Naive thymus-derived CD4-positive, alpha-beta T cell (primary cell): Measurements from ENCODE around the gene SLC35G3. TPM values are rescaled to one million over a fixed set of nuclear protein-coding genes. Genes with fewer than 3 reads are reported as not detected.

ENCODE experiments used
- ATAC-seq: fragments of 150-1000 bp; cut with Tn5 transposase; 2 replicates; pipeline ENCODE4 v1.10.0; 2021; ENCODE audit warnings: mild to moderate bottlenecking, moderate library complexity
- CTCF ChIA-PET: fragments of 350-600 bp; sonication (Branson Sonifier 250); formaldehyde crosslinking; loops from one replicate; lab custom pipeline; 2021; ENCODE audit warnings: antibody characterized with exemption; lab: Charles Lee
- POLR2A ChIA-PET: fragments of 350-600 bp; sonication (Branson Sonifier 250); formaldehyde crosslinking; loops from one replicate; lab custom pipeline; 2021; ENCODE audit warnings: antibody characterized with exemption, inconsistent platforms; lab: Charles Lee
- DNase-seq, 9 donors: peaks; one replicate each; pipeline versions ENCODE4 v3.0.0 to v3.0.0-alpha.2; 2020 to 2022; ENCODE audit warnings: mixed read lengths in 1 of 9
- H3K27ac ChIP-seq: one replicate; pipeline ENCODE4 v1.7.0; 2013; ENCODE audit warnings: mild to moderate bottlenecking, low read depth, low read length, moderate library complexity
- H3K27me3 ChIP-seq, 2 donors: one replicate each; pipeline ENCODE4 v1.7.0; 2013; ENCODE audit warnings: low read length in 2 of 2, mild to moderate bottlenecking in 2 of 2, moderate library complexity in 2 of 2; ENCODE audit not compliant: control insufficient read depth in 2 of 2, insufficient read depth in 2 of 2
- H3K36me3 ChIP-seq, 3 experiments: 1 replicate in 2 of 3; 2 replicates in 1 of 3; pipeline ENCODE4 v1.7.0; 2013; ENCODE audit warnings: low read length in 3 of 3, mild to moderate bottlenecking in 3 of 3, moderate library complexity in 1 of 3; ENCODE audit not compliant: insufficient read depth in 3 of 3, control insufficient read depth in 2 of 3
- H3K4me1 ChIP-seq, 2 donors: one replicate each; pipeline ENCODE4 v1.7.0; 2013; ENCODE audit warnings: low read length in 2 of 2, mild to moderate bottlenecking in 2 of 2, moderate library complexity in 1 of 2; ENCODE audit not compliant: control insufficient read depth in 2 of 2, insufficient read depth in 2 of 2
- H3K4me3 ChIP-seq: 2 replicates; pipeline ENCODE4 v1.7.0; 2013; ENCODE audit warnings: mild to moderate bottlenecking, low read length
- H3K9me3 ChIP-seq, 3 experiments: 1 replicate in 2 of 3; 2 replicates in 1 of 3; pipeline ENCODE4 v1.7.0; 2013; ENCODE audit warnings: low read length in 3 of 3; ENCODE audit not compliant: control insufficient read depth in 2 of 3
- H3K27ac Mint-ChIP-seq, 9 donors: one replicate each; pipeline ENCODE4 v1.8.0; 2020 to 2022; ENCODE audit warnings: mixed read lengths in 9 of 9, mild to moderate bottlenecking in 8 of 9, moderate library complexity in 5 of 9, inconsistent platforms in 2 of 9
- H3K27me3 Mint-ChIP-seq, 5 donors: one replicate each; pipeline ENCODE4 v1.8.0; 2021 to 2022; ENCODE audit warnings: mixed read lengths in 5 of 5, mild to moderate bottlenecking in 1 of 5
- H3K36me3 Mint-ChIP-seq, 5 donors: one replicate each; pipeline ENCODE4 v1.8.0; 2020 to 2022; ENCODE audit warnings: mixed read lengths in 5 of 5, mild to moderate bottlenecking in 3 of 5, inconsistent platforms in 1 of 5
- H3K4me1 Mint-ChIP-seq, 7 donors: one replicate each; pipeline ENCODE4 v1.8.0; 2020 to 2022; ENCODE audit warnings: mixed read lengths in 7 of 7, mild to moderate bottlenecking in 3 of 7, inconsistent platforms in 1 of 7
- H3K4me3 Mint-ChIP-seq, 10 donors: one replicate each; pipeline ENCODE4 v1.8.0; 2020 to 2022; ENCODE audit warnings: mild to moderate bottlenecking in 10 of 10, mixed read lengths in 10 of 10, moderate library complexity in 6 of 10, inconsistent platforms in 2 of 10
- H3K9me3 Mint-ChIP-seq, 11 donors: one replicate each; pipeline ENCODE4 v1.8.0; 2020 to 2022; ENCODE audit warnings: mixed read lengths in 11 of 11, mild to moderate bottlenecking in 4 of 11, inconsistent platforms in 1 of 11, moderate library complexity in 1 of 11
- intact Hi-C, 2 donors: fragments of 100-400 bp; cut with micrococcal nuclease; formaldehyde crosslinking; loops; one replicate each; pipeline ENCODE4 v1.15.1; 2023
- polyA plus RNA-seq, 2 donors: library from polyadenylated mRNA; unstranded; fragments of 300-500 nt; fragmentation: Illumina TruSeq; gene quantifications; one replicate each; pipeline ENCODE4 v1.2.3, GENCODE V29; 2021
- total RNA-seq, 6 experiments: library from RNA in 5 of 6; stranded (reverse) in 5 of 6; gene quantifications; 1 replicate in 5 of 6; 2 replicates in 1 of 6; pipeline ENCODE4 v1.2.3 and lab custom pipeline; 2021 to 2026

The SLC35G3 gene
- total and polyA plus RNA-seq, 7 experiments from 2014 or later = not detected

GRCh38 chr17:35164716-35165115, 29.5 kb downstream of the SLC35G3 start:
- ATAC-seq (no peak), DNase-seq (no peak)
- Histone ChIP-seq H3K4me1 (peaks cover 40 to 44% of the 10 kb centered on the region in 2 donors), H3K9me3 (no peaks in the 10 kb centered on the region), H3K27ac (no peak overlapping the region), H3K27me3 (no peaks in the 10 kb centered on the region), H3K4me3 (no peak overlapping the region), H3K36me3 (no peaks in the 10 kb centered on the region)
- Mint-ChIP-seq H3K4me3 (peak overlapping the region in 2 of 10 donors; percentile 45 to 48), H3K4me1 (peaks cover 32 to 66% (median 55%) of the 10 kb centered on the region in 7 donors), H3K27me3 (no peaks in the 10 kb centered on the region), H3K9me3 (peaks cover 0 to 3% (median 0%) of the 10 kb centered on the region in 11 donors), H3K27ac (peak overlapping the region in 3 of 9 donors; percentile 37 to 62 (median 39)), H3K36me3 (peaks cover 0 to 8% (median 0%) of the 10 kb centered on the region in 5 donors)
- POLR2A ChIA-PET = interaction anchor here (0.5 to 7.1 kb wide), 11 partner anchors 20 to 402 kb away, joined by 3 to 81 read pairs (median 4); partner anchors contain the start of gene SLFN5
- CTCF ChIA-PET = interaction anchor here (0.7 to 1.8 kb wide), 4 partner anchors 21 to 600 kb away, joined by 3 to 4 read pairs (median 4); no protein-coding TSS in a partner anchor
- intact Hi-C loops = loop anchor here in 1 of 2 donors (5.0 kb wide), 4 partner anchors 208 to 643 kb away; partner anchors contain the start of genes AP2B1, SLFN11 and TAF15

GRCh38 chr17:35163886-35164285, 30.3 kb downstream of the SLC35G3 start:
- Mint-ChIP-seq H3K27me3 (peaks cover 0 to 2% (median 0%) of the 10 kb centered on the region in 5 donors), H3K36me3 (peaks cover 0 to 8% (median 0%) of the 10 kb centered on the region in 5 donors), H3K4me3 (no peak overlapping the region), H3K4me1 (peaks cover 35 to 75% (median 63%) of the 10 kb centered on the region in 7 donors), H3K27ac (peak overlapping the region in 7 of 9 donors; percentile 21 to 90 (median 59)), H3K9me3 (peaks cover 0 to 3% (median 0%) of the 10 kb centered on the region in 11 donors)
- peaks cover 40 to 52% of the 10 kb centered on the region in 2 donors for H3K4me1 ChIP-seq
- H3K9me3 ChIP-seq = no peaks in the 10 kb centered on the region
- no peak overlapping the region for H3K4me3 ChIP-seq
- ATAC-seq = no peak
- DNase-seq = no peak
- no peaks in the 10 kb centered on the region for H3K36me3 ChIP-seq
- POLR2A ChIA-PET = interaction anchor here (0.5 to 7.1 kb wide), 6 partner anchors 24 to 371 kb away, joined by 3 to 81 read pairs (median 6); partner anchors contain the start of gene SLFN5
- H3K27me3 ChIP-seq = no peaks in the 10 kb centered on the region
- CTCF ChIA-PET = interaction anchor here (1.0 to 1.1 kb wide), 2 partner anchors 149 to 600 kb away, joined by 3 to 4 read pairs; no protein-coding TSS in a partner anchor
- H3K27ac ChIP-seq = no peak overlapping the region
- intact Hi-C loops = loop anchor here in 1 of 2 donors (5.0 kb wide), 4 partner anchors 208 to 643 kb away; partner anchors contain the start of genes AP2B1, SLFN11 and TAF15

- peaks cover 40 to 52% of the 10 kb centered on the region in 2 donors for H3K4me1 ChIP-seq
- ChIA-PET CTCF (interaction anchor here (0.9 to 1.2 kb wide), 2 partner anchors 21 to 50 kb away, joined by 3 to 5 read pairs; no protein-coding TSS in a partner anchor), POLR2A (interaction anchor here (0.6 to 7.1 kb wide), 5 partner anchors 50 to 416 kb away, joined by 3 to 81 read pairs (median 3); partner anchors contain the start of genes PEX12 and SLFN5)
- Mint-ChIP-seq H3K4me3 (peak overlapping the region in 6 of 10 donors; percentile 4 to 69 (median 34)), H3K27ac (peak overlapping the region in 8 of 9 donors; percentile 71 to 96 (median 84)), H3K36me3 (peaks cover 0 to 9% (median 0%) of the 10 kb centered on the region in 5 donors), H3K27me3 (peaks cover 0 to 7% (median 0%) of the 10 kb centered on the region in 5 donors), H3K9me3 (peaks cover 0 to 4% (median 0%) of the 10 kb centered on the region in 11 donors), H3K4me1 (peaks cover 35 to 83% (median 71%) of the 10 kb centered on the region in 7 donors)
- H3K9me3 ChIP-seq = no peaks in the 10 kb centered on the region
- DNase-seq (no peak), ATAC-seq (no peak)
- no peaks in the 10 kb centered on the region for H3K36me3 ChIP-seq
- intact Hi-C loops = loop anchor here in 1 of 2 donors (5.0 kb wide), 4 partner anchors 210 to 645 kb away; partner anchors contain the start of genes AP2B1, SLFN11 and TAF15
- no peaks in the 10 kb centered on the region for H3K27me3 ChIP-seq
- no peak overlapping the region for H3K4me3 ChIP-seq
- no peak overlapping the region for H3K27ac ChIP-seq
Measured at GRCh38 chr17:35162755-35163154, 31.4 kb downstream of the SLC35G3 start.

- H3K27me3 ChIP-seq = no peaks in the 10 kb centered on the region
- peaks cover 34 to 76% (median 70%) of the 10 kb centered on the region in 7 donors for H3K4me1 Mint-ChIP-seq
- H3K27ac Mint-ChIP-seq = peak overlapping the region; percentile 65 to 96 (median 90)
- H3K4me1 ChIP-seq = peaks cover 40 to 52% of the 10 kb centered on the region in 2 donors
- ATAC-seq = peak; percentile 77
- H3K36me3 Mint-ChIP-seq = peaks cover 0 to 9% (median 0%) of the 10 kb centered on the region in 5 donors
- H3K9me3 ChIP-seq = no peaks in the 10 kb centered on the region
- H3K9me3 Mint-ChIP-seq = peaks cover 0 to 4% (median 0%) of the 10 kb centered on the region in 11 donors
- CTCF ChIA-PET = interaction anchor here (1.2 to 1.4 kb wide), 3 partner anchors 13 to 26 kb away, joined by 3 to 5 read pairs (median 3); no protein-coding TSS in a partner anchor
- POLR2A ChIA-PET = interaction anchor here (0.6 to 7.1 kb wide), 19 partner anchors 12 to 639 kb away, joined by 3 to 81 read pairs (median 5); partner anchors contain the start of genes PEX12 and SLFN5
- peak overlapping the region; percentile 30 for H3K4me3 ChIP-seq
- peak in 7 of 9 donors; percentile 31 to 68 (median 55) for DNase-seq
- peak overlapping the region; percentile 41 to 83 (median 72) for H3K4me3 Mint-ChIP-seq
- H3K36me3 ChIP-seq = no peaks in the 10 kb centered on the region
- peak overlapping the region; percentile 75 for H3K27ac ChIP-seq
- intact Hi-C loops = loop anchor here in 1 of 2 donors (1.0 to 5.0 kb wide), 7 partner anchors 19 to 646 kb away; partner anchors contain the start of genes AP2B1, NLE1, SLFN11 and TAF15
- H3K27me3 Mint-ChIP-seq = peaks cover 0 to 11% (median 0%) of the 10 kb centered on the region in 5 donors
Measured at GRCh38 chr17:35161281-35161761, 32.9 kb downstream of the SLC35G3 start.

GRCh38 chr17:35160354-35161201, 33.6 kb downstream of the SLC35G3 start:
- Histone ChIP-seq H3K36me3 (no peaks in the 10 kb centered on the region), H3K9me3 (no peaks in the 10 kb centered on the region), H3K4me1 (peaks cover 40 to 50% of the 10 kb centered on the region in 2 donors), H3K27me3 (no peaks in the 10 kb centered on the region), H3K27ac (peak overlapping the region; percentile 75), H3K4me3 (peak overlapping the region; percentile 30)
- Mint-ChIP-seq H3K27me3 (peaks cover 0 to 11% (median 0%) of the 10 kb centered on the region in 5 donors), H3K4me3 (peak overlapping the region; percentile 41 to 83 (median 72)), H3K27ac (peak overlapping the region; percentile 65 to 96 (median 90)), H3K4me1 (peaks cover 32 to 73% (median 70%) of the 10 kb centered on the region in 7 donors), H3K36me3 (peaks cover 0 to 9% (median 0%) of the 10 kb centered on the region in 5 donors), H3K9me3 (peaks cover 0 to 4% (median 0%) of the 10 kb centered on the region in 11 donors)
- ATAC-seq (peak; percentile 85), DNase-seq (peak in 7 of 9 donors; percentile 58 to 80 (median 74))
- ChIA-PET CTCF (interaction anchor here (0.6 to 1.4 kb wide), 5 partner anchors 8 to 81 kb away, joined by 3 to 5 read pairs (median 3); no protein-coding TSS in a partner anchor), POLR2A (interaction anchor here (0.6 to 7.1 kb wide), 23 partner anchors 8 to 648 kb away, joined by 3 to 81 read pairs (median 4); partner anchors contain the start of genes NLE1, PEX12, SLFN5 and TAF15)
- intact Hi-C loops = loop anchor here in 1 of 2 donors (1.0 to 5.0 kb wide), 7 partner anchors 18 to 647 kb away; partner anchors contain the start of genes AP2B1, NLE1, SLFN11 and TAF15
